Central memory CD4-positive, alpha-beta T cell (primary cell): ENCODE results near the gene ETS1.
A peak's percentile ranks its signal among the peaks of the same experiment; 100 is the strongest.

Experiments
- DNase-seq: peaks from one replicate; pipeline ENCODE4 v3.0.0; 2022

Gene ETS1

DNA sequence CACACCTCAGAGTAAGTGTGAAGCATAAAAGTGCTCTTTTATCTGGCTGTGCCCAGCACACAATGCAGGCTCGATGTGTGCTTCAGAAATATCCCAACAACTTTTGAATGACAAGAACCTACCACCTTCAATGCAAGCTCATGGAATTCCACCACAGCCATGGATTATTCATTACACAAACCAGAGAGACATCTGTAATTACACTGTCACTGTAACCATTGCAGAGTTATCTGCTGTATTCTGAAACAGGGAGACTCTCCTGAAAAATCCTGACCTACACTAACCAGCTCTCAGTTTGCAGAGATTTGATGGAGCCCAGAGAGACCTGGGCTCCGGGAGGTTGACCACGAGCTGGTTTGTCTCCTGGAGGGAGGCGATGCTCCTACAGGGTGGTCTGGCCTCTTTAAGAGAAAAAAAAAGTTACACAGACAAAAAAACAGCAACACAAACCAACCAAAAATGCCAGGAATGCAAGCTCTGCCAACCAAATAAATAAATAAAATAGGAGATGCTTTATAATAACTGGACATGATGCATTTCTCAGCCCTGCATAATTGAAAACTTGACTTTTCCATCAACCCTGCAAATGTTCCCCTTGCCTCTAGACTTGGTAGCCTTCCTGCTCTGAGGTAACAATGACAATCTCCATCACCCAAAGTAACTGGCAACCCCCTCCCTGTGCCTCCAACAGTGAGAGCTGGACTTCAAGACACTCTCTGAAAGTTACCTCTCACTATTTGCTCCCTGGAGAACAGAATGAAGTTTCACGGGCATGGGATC is 69.7 kb downstream of the ETS1 start:
- DNase-seq = no peak

DNA sequence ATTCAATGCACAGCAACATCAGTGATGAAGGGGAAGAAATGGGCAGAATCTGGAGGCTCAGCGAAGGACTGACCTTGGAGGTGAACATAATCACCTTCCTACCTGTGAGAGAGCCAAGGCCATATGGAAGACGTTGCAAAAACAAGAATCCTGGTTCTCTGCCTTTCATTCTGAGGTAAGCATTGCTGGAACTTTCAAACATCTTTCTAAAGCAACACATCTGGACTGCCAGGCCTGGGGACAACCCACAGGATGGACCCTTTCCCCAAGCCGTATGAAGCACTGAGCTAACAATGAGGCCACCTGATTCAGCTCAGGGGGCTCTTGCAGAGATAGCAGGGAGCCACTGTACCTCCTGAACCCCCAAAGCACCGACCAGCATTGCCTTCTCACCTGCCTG is 70.5 kb downstream of the ETS1 start:
- no peak for DNase-seq

DNA sequence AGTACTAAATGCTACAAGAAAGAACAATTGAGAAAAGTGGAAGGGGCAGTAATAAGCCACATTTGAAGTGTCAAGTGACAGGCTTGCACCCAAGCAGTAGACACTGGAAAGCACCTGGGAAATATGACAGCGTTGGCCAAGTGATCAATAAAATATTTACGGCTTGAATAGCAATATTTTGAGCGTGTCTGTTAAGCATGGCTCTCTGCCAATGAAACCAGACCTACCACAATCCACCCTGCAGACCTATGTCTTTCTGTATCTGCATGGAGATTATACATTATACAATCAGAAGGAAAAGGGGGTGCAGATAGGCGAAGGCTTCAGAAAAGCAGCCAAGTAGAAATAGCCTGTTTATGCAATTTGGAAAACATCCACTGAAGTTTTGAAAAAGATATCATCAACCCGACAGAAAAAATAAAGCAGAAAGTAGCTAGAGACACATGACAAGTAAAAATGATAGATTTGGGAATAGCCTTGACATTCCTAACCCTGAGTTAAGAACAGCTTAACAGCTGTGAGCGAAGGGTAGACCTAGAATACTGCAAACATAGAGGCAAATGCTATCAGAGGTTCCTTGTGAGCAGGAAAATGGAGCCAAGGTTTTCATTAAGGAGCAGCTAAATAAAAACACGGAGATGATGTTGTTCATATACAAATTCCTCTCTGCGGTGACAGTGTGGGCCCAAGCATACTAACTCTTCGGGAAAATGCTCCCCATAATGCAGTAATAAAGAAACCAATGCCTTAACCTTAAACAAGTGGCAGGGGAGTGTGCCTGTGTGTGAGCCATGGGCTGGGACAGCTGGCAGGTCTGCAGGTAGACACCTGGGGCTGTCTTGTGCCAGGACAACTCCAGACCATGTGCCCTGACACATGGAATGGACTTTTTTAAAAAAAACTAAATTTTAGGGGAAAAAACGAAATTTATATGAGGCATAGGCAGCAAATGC is 71.3 kb downstream of the ETS1 start:
- DNase-seq = no peak

DNA sequence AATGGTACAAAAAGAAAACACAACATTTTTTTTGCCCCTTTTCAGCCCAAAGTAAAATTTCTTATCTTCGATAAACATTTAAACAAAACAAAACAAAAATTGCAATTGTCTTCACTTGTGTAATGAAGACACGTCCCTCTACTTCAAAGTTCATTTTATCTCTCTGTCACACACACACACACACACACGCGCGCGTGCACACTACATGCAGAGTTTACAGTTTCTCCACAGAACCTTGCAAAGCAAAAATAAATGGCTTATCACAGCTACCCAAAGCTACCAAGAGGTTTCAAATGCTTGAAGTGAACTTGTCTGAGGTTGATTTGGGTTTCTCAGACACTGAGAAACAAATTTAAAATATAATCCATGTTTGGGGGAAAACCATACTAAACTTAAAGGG is 72.3 kb downstream of the ETS1 start:
- no peak for DNase-seq

DNA sequence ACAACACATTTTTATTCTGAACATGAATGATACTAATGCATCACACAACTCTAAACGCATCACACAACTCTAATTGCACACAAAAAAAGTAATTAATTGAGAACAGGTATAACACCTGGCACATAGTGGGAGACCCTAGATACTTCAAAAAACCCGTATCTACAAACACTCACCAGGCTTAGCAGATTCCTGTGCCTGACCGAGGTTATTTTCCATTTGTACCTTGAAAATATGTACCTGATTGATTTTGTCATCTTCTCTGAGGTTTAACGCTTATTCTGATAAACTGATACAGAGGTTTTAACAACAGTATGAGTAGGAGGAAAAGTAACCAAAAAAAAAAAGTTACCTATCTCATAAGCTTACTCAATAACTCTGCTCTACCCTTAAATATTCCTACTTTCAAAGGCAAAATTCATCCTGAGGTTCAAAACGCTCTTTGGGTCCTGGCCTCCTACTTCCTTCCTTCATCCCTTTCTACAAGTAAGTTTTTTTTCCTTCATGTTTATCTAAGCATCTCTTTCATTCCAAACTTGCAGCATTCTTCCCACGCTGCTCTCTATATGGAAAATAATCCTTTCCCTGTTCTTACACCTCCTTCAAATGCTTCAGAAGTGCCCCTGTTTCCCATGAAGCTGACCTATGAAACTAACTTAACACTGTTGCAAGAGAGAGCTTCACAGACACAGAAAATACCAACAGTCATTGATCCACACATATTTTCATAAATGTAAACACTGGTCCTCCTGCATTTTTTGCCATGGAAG is 73.3 kb downstream of the ETS1 start:
- DNase-seq = no peak

DNA sequence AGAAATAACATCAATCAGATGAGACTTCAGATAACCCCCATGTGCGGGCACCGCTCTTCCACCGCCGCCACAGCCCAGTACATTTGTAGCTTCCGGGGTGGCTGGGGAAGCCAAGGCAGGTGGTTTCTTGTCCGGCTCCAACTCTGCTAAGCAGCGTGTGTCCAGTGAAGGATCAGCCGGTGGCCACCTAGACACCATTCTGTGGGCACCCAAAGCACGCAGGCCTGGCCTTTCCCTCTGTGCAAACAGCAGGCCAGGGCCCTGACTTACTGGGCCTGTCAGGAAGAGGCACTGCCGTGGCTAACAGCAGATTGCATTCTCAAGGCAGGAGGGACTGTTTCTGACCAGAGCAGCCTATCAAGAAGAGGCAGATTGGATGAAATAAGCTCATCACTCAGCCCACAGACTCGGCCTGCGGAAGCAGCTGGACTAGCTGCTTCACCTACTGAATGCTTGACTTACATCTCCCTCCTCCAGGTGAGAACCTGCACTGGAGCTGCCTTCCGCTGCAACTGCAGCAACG is 74.8 kb downstream of the ETS1 start:
- peak; percentile 61 for DNase-seq

DNA sequence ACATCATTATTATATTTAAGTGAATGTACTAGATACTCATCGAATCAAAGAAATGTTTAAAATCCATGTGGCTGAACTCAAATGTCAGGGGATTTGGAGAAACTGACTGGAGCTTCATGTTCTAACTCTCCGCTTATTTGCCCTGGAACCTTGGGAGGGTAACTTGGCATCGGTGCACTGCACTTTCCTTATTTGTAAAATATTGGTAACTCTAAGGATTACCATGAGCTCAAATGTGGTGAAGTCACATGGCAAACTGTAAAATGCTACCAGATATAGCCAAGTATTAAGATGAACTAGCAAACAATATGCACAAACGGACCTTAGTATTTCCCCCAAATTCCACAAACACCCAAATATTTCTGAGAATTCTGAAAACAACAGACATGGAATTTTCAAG is 75.6 kb downstream of the ETS1 start:
- no peak for DNase-seq

DNA sequence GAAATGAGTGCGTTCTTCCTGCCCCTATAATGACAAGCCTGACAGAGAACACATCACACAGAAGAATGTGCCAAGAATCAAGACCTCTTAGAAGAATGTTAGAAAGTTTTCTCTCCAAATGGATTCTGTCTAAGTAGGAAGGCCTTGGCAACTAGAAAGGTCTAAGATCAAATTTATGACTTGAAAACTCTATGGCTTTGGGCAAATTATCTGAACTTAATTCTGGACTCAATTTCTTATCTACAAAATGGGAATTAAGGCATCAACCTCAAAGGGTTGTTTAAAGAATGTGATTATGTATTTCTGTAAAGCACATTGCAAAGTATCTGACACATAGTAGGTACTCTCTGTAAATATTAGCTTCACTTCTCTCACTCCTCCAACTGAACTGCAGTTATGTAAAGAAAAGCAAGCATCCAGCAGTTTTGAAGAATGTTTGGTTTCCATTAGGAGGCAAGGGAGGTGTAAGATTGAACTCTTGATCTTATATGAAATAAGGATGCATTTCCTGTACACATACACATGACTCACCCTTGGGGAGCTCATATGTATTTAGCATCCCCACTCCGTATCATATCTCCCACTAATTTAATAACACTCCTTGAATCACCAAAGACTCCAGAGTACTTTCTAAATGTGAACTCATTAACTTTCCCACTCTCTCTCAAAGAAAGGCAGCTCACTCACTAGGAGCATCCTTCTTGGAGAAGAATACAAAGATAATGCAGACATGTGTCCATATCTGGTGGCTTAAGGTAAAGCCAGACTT is 77.6 kb downstream of the ETS1 start:
- no peak for DNase-seq

DNA sequence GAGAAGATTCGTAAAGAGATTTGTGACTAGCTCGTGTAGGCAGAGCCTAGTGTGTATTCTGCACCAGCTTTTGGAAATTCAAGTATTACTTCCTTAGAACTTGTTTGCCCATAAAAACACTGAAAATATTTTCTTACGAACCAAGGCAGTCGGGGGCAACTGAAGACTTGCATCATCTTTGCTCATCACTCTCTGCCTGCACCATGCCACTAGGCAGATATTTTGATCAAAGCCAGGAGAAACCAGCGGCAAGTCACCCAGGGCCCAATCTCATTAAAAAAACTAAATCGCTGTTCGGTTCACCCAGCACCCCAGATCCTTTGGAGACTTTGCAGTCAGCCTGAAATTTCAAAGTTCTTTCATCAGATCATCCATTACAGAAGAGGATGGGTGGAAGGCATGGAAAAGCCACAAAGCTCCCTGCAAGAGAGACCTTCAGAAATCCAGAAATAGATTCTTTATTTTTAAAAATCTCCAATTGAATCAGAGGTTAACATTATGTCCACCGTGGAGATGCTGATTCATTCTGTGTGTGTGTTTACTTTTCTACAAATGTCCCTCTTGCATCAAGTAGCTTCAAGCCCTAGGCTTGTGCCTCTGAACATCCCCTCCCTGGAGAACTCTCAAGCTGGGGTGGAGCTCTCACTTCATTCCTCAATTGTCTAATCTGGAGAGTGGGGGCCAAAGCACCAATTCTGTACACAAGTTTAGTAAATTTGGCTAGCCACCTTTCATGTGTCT is 78.4 kb downstream of the ETS1 start:
- DNase-seq = no peak

DNA sequence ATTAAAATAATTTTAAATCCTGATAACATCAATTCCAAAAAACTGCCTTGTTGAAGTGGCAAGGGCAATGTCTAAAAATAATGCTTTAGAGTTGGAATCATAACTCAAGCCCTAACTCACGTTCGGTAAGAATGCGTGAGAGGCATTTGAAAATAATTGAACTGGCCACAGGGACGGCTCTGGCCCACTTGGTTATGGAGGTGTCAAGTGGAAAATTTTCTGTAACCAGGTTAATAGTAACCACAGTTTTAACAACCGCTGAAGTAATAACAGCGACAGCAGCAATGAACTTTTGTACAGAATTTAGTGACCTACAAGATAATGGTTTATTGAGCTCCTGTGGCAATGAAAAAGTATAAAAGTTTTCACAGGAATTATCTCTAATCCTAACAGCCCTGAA is 79.4 kb downstream of the ETS1 start:
- DNase-seq = no peak

DNA sequence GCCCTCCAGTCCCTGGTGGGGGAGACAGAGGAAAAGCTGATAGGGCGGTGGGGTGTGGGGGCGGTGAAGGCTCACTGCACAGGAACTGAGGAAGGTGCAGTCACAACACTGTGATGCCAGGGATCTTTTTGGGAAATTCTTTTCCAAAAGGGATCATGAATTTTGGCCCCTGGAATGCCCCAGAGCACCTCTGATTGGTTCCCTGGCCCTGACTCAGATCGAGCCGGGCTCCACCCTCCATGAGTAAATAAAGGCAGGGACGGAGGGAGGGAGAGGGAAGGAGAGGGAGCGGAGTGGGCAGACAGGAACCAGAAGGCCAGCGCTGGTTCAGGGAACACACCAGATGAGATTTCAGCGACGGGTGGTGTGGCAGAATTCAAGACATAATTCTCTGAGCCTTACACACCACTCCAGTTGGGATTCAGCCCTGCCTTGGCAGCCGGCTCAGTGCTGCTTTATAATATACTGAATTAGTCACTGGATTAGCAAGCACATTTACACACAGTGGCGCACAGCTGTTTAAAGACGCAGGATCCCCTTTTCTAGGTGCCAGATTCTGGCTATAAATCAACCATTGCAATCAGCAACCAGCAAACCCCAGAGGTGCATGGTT is 80.3 kb downstream of the ETS1 start:
- DNase-seq = no peak

DNA sequence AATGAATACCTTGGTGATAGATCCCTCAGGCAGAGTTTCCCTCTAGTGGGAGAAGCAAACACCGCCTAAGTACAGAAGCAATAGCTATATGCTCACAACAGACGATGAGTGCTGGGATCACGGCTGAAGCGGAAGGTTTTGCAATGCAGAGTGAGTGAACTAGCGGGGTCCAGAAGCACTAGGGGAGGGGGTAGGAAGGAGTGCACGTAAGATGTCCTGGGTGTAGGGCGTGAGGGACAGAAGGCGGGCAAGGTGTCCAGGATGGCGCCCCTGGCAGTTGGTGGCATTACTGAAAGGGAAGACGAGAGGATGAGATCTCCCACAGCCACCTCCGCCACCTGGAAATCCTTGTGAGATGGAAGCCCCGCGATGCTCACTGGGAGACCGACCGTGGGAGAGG is 81.0 kb downstream of the ETS1 start:
- no peak for DNase-seq

DNA sequence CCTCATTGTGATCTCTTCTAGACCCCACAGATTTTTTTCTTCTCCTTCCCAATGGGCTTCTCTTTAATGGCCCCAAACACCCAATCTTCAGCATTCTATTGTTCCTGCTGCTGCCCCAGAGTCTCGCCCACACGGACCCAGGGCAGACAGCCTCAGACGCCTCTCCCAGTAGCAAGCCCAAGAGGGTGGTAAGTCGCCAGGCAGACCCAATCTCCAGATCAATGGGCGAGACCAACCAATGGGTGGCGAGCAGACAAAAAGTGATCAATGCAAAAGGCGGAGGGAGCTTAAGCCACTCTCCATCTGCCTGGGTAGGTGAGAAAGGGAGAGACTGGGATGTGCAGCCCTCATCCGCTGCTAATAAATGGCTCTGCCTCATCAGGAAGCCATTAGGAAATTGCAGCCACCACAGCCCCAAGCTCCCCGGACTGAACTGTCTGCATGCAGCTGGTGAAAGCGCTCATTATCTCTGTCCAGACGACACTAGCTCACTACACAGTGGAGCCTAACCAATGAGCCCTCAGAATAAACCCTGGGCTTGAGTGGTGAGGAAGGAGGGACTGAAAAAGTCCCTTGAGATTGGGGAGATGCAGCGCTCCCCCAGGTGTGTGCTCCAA is 81.8 kb downstream of the ETS1 start:
- DNase-seq = no peak

DNA sequence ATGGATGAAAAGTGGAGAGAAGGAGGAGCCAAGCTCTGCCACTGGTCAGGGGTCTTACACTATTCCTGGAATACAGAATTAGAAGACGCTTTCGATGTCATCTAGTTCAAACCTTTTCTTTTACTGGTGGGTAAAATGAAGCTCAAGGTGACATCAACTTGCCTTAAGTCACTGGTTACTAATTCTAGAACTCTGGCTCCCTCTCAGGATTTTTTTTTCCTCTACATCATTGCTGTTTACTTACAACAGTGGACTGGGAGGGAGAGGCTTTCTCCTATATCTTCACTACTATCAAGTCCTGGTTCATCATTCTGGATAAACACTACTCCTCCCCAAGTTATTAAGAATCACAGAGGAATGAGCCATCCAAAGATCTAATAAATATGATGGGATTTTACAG is 82.9 kb downstream of the ETS1 start:
- no peak for DNase-seq

DNA sequence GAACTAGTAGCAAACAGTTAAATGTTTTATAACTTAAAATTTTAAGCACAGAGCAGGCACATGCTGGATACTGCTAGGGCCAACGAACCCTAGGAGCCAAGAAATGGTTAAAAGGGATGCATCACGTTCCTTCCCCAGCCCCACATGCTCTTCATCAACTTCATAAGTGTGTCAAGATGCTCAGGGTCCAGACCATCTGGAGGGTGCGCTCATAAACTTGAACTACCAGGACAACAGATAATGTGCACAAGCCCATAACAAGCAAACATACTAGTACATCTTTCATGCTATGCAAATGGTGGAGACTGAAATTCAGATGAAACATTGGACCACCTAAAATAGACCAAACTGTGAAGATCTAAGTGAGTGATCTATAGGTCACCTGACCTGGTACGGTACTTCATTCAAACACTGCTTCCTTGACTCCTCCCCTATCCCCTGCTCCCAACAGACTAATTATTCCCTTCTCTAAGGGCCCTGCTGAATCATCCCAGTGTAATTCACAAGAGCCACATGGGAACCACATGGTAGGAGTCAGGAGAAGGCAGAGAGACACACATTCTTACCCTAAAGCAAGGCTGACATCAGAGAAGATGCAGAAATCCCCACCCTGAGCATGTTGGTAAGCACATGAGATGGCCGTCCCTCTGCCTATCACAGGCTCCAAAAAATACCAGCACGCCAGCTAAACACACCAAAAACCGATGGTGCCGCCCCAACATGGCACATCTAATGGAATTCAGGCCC is 83.9 kb downstream of the ETS1 start:
- peak; percentile 63 for DNase-seq

DNA sequence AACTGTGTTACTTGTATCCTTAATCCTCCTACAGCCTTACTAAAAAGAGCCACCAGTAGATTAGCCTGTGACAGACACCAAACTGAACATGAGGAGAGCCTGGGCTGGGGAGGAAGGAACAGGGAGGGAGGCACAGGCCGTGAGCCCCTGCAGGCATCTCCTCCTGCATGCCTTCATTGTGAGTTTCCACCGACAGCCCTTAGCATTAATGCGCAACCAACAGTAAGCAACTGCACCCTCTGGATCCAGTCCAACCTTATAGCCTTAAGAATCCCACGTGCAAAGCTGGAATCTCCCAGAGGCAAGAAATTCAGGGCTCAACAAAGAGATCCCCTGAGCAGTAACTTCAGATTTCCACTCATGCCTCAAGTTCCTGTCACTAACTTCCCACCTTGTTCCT is 84.6 kb downstream of the ETS1 start:
- no peak for DNase-seq

DNA sequence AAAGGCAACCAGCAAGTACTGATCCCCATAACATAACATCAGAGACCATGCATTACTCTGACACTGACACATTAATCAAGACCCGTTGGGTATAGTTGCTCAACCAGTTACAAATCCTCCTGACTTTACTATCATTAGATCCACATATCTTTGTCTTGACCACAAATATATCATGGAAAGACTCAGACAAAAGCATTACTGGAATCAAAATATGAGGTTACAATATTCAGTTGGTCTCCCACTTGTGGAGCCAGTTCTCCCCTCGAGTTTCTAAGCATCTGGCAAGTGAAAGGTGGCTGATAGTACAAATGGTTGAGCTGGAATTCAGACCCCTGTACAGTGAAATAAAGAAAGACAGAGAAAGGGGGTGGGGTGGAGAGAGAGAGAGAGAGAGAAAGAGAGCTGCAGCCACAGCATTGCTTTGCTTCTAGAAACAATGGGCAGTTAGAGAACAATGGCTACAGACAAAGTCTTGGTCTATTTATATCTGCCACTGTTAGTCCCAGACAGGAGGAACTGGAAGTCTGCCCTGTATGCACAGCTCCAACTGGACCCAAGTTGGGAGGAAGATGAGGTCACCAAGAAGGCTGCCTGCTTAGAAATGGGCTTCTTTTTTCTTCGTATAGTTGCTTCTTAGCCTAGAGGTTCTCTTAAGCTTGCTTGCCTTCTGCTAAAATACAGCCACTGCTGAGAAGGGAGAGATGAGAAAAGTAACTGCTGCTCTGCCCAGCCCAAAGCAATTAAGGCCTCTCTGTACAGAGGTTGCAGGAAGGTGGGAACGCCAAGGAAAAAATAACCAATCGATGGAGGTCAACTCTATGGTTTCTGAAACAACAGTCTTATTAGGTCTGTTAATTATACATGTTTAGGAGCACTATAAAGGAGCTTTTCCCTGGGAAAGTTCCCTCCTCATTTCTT is 85.5 kb downstream of the ETS1 start:
- no peak for DNase-seq

DNA sequence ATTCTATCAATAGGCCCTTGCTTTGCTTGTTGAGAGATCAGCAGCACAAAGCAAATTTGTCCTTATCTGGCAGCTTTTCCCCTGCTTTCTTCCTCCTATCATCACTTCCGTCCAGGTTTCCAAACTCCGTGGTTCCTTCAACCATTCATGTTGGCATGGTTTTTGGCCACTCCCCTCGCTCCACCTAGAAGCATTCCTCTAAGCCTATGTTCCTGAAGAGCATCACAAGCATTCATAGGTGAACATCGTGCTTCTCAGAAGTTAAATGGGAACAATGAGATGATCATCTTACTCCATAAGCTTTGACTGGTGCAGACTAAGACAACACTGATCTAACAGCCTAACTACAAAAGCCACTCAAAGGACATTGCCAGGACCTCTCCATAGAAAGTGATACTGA is 86.3 kb downstream of the ETS1 start:
- no peak for DNase-seq

DNA sequence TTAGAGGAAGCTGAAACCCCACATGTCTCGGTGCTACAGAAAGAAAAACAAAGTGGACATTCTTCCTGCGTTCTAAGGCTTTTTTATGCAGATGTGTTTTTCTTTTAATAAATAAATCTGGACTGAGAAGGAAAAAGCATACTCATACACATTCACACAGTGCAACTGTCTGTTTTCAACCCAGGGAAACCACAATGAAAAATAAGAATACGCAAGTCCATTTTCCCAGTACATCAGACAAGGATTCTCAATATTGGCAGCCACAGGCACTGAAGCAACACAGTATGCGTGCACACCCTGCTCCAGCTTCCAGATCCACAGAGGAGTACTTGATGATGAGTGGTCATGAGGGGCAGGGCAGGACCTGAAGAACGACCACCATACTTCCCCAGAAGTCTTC is 86.9 kb downstream of the ETS1 start:
- DNase-seq = no peak
